Activated CD4-positive, alpha-beta T cell treated with anti-CD3 and anti-CD28 coated beads, Interleukin-10, Interleukin-2, amounts not matched to agents 100 ng/mL and 50 ng/mL, durations not matched to agents 16 hours and 8 hours (primary cell): ENCODE results near the gene PCDHGA12.
A peak's percentile ranks its signal among the peaks of the same experiment; 100 is the strongest.

Source experiments
- DNase-seq: peaks from one replicate; pipeline ENCODE4 v3.0.0-alpha.2; 2020

Gene PCDHGA12

DNA sequence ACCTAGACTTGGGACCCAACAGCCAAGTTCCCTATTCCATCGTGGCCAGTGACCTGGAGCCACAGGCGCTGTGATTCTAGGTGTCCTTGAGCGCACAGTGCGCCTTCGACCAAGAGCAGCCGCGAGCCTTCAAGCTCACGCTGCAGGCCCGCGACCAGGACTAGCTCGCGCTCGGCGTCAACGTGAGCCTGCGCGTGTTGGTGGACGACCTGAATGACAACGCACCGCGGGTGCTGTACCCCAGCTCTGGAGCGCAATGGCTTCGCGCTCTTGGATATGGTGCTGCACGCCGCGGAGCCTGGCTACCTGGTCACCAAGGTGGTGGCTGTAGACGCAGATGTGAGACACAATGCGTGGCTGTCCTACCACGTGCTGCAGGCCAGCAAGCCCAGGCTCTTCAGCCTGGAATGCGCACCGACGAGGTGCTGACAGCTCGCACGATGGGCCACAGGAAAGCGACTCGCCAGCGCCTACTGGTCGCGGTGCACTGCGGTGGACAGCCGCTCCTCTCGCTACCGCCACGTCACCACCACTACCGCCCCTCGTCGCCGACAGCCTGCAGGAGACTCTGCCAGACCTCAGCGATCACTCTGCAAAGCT is 11.4 kb downstream of the PCDHGA12 start:
- DNase-seq, result no peak

DNA sequence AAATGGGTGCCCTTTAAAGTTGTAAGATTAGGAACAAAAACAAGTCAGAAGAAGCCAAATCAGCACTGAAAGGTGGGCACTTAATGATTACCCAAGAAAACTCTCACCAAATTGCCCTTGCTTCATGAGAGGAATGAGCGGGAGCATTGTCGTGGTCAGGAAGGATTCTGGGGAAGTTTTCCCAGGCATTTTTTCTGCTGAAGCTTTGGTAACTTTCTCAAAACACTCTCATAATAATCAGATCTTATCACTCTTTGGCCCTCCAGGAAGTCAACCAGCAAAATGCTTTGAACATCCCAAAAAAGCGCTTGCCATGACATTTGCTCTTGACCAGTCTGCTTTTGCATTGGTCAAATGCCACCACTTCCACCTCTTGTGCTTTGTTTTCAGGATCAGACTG is 35.0 kb downstream of the PCDHGA12 start:
- DNase-seq, result no peak

DNA sequence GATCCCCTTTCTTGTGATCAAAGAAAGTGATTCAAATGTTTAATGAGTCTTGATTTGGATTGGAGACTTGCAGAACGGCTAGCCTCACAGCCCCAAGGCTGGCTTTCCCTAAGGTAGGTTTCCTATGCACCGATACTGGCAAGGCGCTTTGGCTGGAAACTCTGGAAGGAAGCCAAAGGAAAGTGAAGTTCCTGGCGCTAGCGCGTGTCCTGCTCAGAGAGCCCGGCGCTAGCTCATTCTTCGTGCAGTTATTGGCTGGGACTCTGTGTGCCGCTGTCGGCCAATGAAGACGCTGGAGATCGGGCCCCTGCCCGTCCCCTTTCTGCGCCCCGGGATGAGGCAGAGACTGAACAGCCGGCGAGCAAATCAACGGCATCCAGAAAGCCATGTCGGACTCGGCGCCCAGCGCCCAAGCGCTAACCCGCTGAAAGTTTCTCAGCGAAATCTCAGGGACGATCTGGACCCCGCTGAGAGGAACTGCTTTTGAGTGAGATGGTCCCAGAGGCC is 45.4 kb downstream of the PCDHGA12 start, which contains the start of gene PCDHGC3:
PCDHGC3 (plus strand) TSS at position 342 of the 507 bp plus-strand sequence; CDS start at position 493, 151 bp downstream.
- DNase-seq, result peak; percentile 49

DNA sequence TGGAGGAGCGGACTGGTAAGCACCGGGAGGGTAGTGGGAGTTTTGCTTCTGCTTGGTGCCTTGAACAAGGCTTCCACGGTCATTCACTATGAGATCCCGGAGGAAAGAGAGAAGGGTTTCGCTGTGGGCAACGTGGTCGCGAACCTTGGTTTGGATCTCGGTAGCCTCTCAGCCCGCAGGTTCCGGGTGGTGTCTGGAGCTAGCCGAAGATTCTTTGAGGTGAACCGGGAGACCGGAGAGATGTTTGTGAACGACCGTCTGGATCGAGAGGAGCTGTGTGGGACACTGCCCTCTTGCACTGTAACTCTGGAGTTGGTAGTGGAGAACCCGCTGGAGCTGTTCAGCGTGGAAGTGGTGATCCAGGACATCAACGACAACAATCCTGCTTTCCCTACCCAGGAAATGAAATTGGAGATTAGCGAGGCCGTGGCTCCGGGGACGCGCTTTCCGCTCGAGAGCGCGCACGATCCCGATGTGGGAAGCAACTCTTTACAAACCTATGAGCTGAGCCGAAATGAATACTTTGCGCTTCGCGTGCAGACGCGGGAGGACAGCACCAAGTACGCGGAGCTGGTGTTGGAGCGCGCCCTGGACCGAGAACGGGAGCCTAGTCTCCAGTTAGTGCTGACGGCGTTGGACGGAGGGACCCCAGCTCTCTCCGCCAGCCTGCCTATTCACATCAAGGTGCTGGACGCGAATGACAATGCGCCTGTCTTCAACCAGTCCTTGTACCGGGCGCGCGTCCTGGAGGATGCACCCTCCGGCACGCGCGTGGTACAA is 46.0 kb downstream of the PCDHGA12 start:
- no peak for DNase-seq

DNA sequence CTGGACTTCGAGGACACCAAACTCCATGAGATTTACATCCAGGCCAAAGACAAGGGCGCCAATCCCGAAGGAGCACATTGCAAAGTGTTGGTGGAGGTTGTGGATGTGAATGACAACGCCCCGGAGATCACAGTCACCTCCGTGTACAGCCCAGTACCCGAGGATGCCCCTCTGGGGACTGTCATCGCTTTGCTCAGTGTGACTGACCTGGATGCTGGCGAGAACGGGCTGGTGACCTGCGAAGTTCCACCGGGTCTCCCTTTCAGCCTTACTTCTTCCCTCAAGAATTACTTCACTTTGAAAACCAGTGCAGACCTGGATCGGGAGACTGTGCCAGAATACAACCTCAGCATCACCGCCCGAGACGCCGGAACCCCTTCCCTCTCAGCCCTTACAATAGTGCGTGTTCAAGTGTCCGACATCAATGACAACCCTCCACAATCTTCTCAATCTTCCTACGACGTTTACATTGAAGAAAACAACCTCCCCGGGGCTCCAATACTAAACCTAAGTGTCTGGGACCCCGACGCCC is 46.8 kb downstream of the PCDHGA12 start:
- no peak for DNase-seq

DNA sequence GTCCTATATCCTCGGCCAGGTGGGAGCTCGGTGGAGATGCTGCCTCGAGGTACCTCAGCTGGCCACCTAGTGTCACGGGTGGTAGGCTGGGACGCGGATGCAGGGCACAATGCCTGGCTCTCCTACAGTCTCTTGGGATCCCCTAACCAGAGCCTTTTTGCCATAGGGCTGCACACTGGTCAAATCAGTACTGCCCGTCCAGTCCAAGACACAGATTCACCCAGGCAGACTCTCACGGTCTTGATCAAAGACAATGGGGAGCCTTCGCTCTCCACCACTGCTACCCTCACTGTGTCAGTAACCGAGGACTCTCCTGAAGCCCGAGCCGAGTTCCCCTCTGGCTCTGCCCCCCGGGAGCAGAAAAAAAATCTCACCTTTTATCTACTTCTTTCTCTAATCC is 47.5 kb downstream of the PCDHGA12 start:
- no peak for DNase-seq

DNA sequence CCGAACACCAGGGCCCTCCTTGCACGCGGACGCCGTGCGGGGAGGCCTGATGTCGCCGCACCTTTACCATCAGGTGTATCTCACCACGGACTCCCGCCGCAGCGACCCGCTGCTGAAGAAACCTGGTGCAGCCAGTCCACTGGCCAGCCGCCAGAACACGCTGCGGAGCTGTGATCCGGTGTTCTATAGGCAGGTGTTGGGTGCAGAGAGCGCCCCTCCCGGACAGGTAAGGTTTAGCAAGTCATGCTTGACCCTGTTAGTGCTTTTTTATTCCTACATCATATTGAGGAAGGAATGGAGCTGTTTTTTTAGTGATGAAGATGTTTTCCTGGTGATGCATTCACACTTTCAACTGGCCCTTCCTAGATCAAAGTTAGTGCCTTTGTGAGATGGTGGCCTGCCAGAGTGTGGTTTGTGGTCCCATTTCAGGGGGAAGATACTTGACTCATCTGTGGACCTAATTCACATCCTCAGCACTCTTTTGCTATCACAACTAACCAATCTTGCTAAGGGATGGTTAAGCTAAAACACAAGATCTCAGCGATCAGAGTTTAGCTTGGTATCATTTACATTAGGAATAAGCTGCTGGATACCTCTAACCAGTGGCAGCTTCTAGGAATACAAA is 48.1 kb downstream of the PCDHGA12 start:
- DNase-seq, result peak; percentile 30

DNA sequence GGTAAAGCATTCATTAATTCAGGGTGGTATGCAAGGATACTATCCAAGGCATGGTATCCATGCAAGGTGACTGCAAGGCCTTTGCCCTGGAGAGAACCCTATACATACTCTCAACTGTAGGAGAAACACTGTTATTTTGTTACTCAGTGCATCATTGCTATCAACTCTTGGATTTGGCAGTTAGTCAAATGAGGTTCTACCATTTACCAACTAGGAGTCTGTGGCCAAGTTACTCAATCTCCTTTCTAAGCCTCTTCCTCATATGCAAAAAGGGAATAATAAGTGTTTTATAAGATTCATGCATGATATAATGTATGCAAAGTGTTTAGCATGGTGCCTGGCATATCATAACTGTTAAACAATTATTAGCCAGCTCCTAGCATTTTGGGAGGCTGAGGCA is 49.5 kb downstream of the PCDHGA12 start:
- DNase-seq, result no peak
